GM18951 (cell line): ENCODE data around the gene PNKD.
A peak's percentile ranks its signal among the peaks of the same experiment; 100 is the strongest.

ENCODE experiments used
- POLR2A ChIP-seq: IDR thresholded peaks from 4 replicates; pipeline ENCODE4 v1.6.1; 2011; ENCODE audit warnings: mild to moderate bottlenecking; ENCODE audit not compliant: insufficient read length, insufficient read depth; ENCODE audit errors: extremely low read depth
- in situ Hi-C: fragments of 300-500 bp; cut with MboI; formaldehyde crosslinking; loops from one replicate; pipeline ENCODE4 v1.12.0; 2022; ENCODE audit warnings: low sequenced_read_pairs, mixed read lengths, inconsistent platforms; ENCODE audit not compliant: unreplicated experiment

Gene PNKD, protein sequence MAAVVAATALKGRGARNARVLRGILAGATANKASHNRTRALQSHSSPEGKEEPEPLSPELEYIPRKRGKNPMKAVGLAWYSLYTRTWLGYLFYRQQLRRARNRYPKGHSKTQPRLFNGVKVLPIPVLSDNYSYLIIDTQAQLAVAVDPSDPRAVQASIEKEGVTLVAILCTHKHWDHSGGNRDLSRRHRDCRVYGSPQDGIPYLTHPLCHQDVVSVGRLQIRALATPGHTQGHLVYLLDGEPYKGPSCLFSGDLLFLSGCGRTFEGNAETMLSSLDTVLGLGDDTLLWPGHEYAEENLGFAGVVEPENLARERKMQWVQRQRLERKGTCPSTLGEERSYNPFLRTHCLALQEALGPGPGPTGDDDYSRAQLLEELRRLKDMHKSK

DNA sequence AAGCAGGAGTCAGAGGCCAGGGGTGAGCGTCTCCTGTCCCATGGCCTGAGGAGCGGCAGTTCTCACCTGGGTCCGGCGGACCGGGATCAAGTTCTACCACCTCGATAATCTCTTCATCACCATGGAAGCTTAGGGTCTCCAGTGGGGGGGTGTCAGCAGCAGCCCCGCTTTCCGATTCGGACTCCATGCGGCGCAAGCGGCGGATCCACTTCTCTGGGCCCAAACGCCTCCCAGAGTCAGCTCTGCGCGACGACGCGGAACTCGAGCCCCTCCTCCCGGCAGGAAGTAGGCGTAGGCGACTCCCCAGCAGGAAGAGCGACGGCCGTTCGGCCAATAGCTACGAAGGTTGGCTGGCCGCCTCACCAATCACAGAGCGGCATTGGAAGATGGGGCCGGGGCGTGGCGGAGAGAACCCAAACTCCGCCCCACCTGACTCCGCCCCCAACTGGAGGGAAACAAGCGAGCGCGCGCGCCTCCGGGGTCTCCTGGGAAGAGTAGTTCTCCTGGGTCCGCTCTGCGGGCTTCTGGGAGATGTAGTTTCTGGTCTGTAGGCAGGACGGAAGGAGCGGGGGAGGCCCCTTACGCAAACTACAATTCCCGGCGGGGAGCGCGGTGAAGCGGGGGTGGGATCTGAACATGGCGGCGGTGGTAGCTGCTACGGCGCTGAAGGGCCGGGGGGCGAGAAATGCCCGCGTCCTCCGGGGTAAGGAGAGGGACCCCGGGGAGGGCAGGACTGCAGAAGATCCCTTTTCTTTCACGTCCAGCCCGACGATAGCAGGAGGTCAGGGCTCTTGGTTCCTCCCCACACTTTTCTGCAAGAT, at the start of gene PNKD, which contains the start of gene AAMP:
Gene PNKD (plus strand): TSS at position 620 of the 821 bp plus-strand sequence. CDS start 17 bp downstream, at position 637.
Gene AAMP (minus strand): TSS at position 238 of the 821 bp plus-strand sequence. CDS start 51 bp downstream, at position 187.
- in situ Hi-C loops: no loop called here
- TF ChIP-seq POLR2A: peak; percentile 74

DNA sequence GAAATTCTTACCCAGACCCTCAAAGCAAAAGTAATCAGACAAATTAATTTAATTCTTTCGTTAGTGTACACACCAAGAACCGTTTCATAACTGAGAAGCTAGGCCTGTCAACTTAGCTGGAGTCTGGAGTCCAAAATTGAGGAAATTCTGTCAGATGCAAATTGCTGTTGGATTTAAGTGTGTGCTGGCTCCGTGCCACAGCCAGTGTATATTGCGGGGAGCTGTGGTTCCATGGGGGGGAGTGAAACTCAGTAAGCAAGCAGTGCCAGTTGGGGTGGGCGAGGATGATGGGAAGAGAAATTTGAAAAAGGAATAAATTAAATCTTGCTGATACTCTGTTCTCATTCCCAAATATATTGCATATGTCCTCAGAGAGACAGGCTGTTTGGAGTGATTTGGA, 49.3 kb upstream of the PNKD start:
- TF ChIP-seq POLR2A: no peak
- in situ Hi-C loops: no loop called here

DNA sequence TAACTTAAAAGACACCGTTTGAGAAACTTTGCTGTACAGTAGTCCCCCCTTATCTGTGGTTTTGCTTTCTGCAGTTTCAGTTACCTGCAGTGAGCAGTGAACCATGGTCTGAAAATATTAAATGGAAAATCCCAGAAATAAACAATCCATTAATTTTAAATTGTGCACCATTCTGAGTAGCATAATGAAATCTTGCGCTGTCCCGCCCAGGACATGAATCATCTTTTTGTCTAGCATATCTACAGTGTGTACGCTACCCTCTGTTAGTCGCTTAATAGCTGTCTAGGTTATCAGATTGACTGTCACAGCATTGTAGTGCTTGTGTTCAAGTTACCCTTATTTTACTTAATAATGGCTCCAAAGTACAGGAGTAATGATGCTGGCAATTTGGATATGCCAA, 47.3 kb upstream of the PNKD start:
- in situ Hi-C loops: no loop called here
- no peak for TF ChIP-seq POLR2A

DNA sequence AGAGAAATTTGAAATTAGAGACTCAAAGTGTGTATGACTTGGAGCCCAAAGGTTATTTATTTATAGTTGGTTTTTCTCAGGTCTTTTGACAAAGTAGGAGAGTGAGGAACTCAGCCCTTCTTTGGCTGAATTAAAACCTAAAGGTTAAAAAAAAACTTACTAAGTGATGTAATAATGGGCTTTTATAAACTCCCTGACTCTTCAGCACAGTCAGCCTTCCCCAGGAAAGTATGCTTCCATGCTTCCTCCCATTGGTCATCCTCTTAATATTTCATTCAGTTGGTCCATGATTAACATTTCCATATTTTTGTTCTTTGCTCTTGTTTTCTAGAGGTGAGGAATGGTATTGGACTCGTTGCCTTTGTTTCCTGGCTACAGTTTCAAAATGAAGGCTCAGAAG, 46.1 kb upstream of the PNKD start:
- in situ Hi-C loops: no loop called here
- TF ChIP-seq POLR2A: no peak

DNA sequence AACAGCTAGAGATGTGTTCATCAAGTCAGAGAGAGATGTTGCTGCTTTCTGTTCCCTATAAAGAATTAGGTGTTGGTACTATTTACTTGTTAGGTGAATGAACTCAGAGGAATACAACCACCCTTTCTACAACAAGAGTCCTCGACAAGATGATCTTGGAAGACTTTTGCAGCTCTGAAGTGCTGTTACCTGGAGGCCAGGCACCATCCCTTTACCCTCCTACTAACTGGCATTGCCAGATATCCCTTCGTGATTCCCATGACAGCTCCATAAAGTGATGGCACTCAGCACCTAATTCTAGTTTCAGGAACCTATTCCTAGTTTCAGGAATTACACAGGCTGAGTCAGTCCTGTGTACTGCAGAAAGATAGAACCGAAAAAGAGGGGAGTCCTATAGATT, 43.4 kb upstream of the PNKD start:
- no peak for TF ChIP-seq POLR2A
- in situ Hi-C loops: no loop called here

DNA sequence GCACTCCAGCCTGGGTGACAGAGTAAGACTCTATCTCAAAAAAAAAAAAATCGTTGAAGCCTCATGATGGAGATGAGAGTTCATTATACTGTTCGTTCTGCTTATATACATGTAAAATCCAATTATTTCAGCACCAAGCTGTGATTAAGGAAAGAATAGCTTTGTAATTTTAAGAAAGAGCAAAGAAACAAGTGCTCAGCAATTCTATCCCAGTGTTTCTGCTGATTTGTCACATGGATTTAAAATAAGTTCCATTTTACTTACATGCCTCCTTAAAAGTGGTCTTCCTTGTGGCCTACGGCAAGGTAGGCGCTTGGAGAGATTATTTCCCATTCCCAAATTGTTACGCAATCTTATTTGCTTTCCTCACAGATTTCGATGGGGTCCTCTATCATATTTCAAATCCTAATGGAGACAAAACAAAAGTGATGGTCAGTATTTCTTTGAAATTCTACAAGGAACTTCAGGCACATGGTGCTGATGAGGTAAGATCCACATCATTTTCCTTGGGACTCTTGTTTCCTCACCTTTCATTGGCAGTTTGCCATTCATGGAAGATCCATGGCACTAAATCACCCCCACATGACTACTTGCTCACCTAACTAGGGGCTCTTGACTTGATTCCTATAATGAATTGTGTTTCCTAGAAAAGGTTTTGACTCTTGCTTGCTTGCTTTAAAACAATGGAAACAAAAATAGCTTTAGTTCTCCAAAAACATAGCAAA, 41.8 kb upstream of the PNKD start:
- TF ChIP-seq POLR2A: no peak
- in situ Hi-C loops: no loop called here

DNA sequence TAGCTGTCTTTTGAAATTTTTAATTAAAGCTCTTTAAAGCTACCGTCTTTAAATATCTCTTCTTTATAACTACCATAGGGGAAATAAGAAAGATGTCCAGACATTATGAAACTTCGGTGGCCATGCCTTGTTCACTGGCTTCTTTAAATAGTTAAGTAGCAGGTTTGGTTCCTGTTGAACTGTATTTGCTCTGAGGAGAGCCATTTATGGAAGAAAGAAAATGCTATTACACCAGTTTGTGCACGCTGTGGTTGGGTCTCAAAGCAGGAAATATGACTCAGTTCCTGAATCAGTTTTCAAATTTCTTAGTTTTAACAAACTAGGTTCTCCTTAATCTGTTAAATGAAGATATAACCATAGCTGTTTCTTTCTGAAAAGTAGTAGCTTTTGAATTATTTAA, 41.1 kb upstream of the PNKD start:
- no peak for TF ChIP-seq POLR2A
- in situ Hi-C loops: no loop called here

DNA sequence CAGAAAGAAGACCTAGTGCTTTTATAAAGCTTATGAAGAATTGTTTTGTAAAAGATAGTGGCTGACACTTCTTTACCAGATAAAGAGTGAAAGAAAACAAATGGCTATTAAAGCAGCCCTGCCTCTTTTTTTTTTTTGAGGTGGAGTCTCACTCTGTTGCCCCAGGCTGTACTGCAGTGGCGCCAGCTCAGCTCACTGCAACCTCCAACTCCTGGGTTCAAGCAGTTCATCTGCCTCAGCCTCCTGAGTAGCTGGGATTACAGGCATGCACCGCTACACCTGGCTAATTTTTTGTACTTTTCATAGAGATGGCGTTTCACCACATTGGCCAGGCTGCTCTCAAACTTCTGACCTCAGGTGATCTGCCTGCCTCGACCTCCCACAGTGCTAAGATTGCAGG, 40.5 kb upstream of the PNKD start:
- no peak for TF ChIP-seq POLR2A
- in situ Hi-C loops: no loop called here

DNA sequence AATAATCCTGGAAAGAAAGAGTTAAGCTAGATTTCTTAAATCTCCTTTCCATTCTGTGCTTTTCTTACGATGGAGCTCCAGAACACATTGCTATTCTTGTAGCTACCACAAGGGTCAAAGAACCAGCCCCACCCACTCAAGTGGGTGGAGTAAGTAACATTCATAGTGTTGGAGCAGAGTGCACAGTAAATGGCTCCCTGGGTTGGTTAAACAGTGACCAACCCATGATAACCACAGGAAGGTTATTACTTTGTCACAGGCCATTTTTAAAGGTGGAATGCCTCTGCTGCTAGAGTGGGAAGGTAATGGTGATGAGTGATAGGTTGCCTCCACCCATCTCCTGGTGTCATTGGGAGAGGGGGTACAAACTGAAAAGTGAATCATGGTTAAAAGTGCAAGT, 39.4 kb upstream of the PNKD start:
- in situ Hi-C loops: no loop called here
- TF ChIP-seq POLR2A: no peak

DNA sequence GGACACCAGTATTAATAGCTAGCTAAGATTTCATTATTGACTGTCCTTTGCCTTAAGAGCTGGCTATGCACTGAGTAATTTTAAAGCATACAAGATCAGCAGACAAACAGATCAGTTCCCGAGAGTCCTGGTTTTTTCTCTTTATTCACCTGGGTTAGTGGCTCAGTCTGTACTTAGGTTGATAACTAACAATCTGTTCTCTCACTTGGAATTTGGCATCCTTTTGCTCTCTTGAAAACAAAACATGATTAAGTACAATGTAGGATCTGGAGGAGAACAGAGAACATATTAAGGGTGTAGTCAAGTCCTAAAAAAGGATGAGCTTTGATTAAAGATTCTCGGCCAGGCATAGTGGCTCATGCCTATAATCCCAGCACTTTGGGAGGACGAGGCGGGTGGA, 36.8 kb upstream of the PNKD start:
- no peak for TF ChIP-seq POLR2A
- in situ Hi-C loops: no loop called here

DNA sequence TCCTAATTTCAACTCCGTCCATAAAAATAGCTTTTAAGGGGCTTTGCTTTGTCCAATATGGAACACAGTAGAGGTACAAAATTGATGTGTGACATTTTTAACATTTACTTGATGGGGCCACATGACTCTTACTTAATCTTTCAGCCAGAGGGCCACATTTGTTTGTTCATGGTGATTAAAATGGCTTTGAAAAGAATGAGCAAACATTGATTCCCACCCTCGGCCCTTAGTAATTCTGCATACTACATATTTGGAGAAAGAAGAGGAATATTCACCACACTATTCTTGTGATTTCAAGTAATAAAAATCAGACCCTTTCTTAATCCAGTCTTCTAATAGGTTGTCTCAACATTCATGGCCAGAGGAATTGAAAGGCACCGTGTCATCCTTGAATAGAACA, 35.8 kb upstream of the PNKD start:
- TF ChIP-seq POLR2A: no peak
- in situ Hi-C loops: no loop called here

DNA sequence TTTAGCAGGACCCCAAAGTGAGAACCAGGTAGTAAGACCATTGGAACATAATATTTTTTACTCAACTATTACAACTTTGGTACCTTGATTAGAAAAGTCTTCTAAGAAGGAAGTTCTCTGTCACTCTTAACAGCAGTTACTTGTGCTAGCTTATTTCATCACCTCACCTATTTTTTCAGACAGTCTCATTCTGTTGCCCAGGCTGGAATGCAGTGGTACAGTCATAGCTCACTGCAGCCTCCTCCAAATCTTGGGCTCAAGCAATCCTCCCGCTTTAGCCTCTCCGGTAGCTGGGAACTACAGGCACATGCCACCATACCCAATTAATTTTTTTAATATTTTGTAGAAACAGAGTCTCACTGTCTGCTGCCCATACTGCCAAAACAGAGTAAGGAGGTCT, 35.3 kb upstream of the PNKD start:
- in situ Hi-C loops: no loop called here
- no peak for TF ChIP-seq POLR2A

DNA sequence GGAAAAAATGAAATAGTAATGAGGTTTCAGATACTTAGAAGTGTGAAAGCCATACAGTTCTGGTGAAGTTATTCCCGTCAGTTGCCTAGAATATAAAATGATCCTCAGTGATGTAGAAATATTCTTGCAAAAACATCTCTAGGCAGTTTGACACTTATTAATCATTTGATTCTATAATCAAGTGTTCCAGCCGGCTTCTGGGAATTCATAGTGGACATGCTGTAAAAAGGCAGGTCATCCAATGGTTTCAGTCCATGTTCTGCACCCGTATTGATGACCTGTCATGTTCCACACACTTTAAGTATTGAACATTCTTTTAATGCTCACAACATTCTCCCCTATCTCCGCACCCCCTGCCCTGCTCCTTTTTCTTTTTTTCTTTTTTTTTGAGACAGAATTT, 33.5 kb upstream of the PNKD start:
- no peak for TF ChIP-seq POLR2A
- in situ Hi-C loops: no loop called here
